HL-60 (cell line): ENCODE measurements around the gene CNST.

ENCODE experiments used
- DNase-seq, 2 experiments: peaks; one replicate each; pipeline ENCODE4 v3.0.0-alpha.2; 2010 to 2020; ENCODE audit warnings: low read depth in 1 of 2, low spot score in 1 of 2
- H3K27ac ChIP-seq: fragments of 250-450 bp; sonication (Bioruptor Pico); replicated peaks from 2 replicates; pipeline ENCODE4 v1.5.1; 2020; ENCODE audit warnings: mild to moderate bottlenecking, moderate library complexity
- H3K27me3 ChIP-seq: fragments of 250-450 bp; sonication (Bioruptor Pico); 2 replicates; pipeline ENCODE4 v1.5.1; 2021; ENCODE audit warnings: mild to moderate bottlenecking, moderate library complexity; ENCODE audit not compliant: insufficient read depth, poor library complexity, severe bottlenecking
- H3K4me3 ChIP-seq: replicated peaks from 2 replicates; pipeline ENCODE4 v1.5.1; 2011; ENCODE audit warnings: mild to moderate bottlenecking, control low read depth, low read length; ENCODE audit not compliant: insufficient read depth
- GABPA ChIP-seq: IDR thresholded peaks from 2 replicates; pipeline ENCODE4 v1.6.1; 2012; ENCODE audit warnings: low read depth
- POLR2AphosphoS5 ChIP-seq: IDR thresholded peaks from 2 replicates; pipeline ENCODE4 v1.6.1; 2012; ENCODE audit warnings: low read depth
- SPI1 ChIP-seq: IDR thresholded peaks from 2 replicates; pipeline ENCODE4 v1.6.1; 2012; ENCODE audit warnings: low read depth, mild to moderate bottlenecking, borderline replicate concordance
- TF ChIP-seq, protein P1 (sequence below): IDR thresholded peaks from one replicate; pipeline ENCODE4 v1.5.1; 2011; ENCODE audit warnings: low read length, control low read depth, inconsistent platforms; ENCODE audit not compliant: insufficient read depth
- TF ChIP-seq, protein P2 (sequence below): IDR thresholded peaks from 2 replicates; pipeline ENCODE4 v1.6.1; 2012; ENCODE audit warnings: low read depth; ENCODE audit not compliant: insufficient replicate concordance

Gene CNST

DNA sequence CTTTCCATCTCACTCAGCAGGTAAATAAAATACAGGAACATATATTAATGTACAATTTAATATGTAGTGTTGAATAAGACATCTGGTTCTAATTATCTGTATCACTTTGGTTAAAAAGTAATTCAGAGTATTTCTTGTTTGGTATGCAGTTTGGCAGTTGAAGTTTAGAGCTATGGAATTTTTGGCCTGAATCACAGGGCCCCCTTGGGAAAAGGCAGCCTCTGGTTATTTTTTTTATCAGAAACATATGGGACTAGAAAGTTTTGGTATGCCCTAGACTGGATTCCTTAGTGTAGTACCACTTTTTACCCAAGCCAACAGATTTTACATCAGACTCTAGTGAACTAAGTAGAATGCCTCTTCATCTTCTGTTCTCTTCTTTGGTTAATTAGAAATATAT is 26.4 kb downstream of the CNST start:
- TF ChIP-seq, protein P1, sequence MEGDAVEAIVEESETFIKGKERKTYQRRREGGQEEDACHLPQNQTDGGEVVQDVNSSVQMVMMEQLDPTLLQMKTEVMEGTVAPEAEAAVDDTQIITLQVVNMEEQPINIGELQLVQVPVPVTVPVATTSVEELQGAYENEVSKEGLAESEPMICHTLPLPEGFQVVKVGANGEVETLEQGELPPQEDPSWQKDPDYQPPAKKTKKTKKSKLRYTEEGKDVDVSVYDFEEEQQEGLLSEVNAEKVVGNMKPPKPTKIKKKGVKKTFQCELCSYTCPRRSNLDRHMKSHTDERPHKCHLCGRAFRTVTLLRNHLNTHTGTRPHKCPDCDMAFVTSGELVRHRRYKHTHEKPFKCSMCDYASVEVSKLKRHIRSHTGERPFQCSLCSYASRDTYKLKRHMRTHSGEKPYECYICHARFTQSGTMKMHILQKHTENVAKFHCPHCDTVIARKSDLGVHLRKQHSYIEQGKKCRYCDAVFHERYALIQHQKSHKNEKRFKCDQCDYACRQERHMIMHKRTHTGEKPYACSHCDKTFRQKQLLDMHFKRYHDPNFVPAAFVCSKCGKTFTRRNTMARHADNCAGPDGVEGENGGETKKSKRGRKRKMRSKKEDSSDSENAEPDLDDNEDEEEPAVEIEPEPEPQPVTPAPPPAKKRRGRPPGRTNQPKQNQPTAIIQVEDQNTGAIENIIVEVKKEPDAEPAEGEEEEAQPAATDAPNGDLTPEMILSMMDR = no peak
- TF ChIP-seq POLR2AphosphoS5 (no peak), GABPA (no peak), SPI1 (no peak)
- TF ChIP-seq, protein P2, sequence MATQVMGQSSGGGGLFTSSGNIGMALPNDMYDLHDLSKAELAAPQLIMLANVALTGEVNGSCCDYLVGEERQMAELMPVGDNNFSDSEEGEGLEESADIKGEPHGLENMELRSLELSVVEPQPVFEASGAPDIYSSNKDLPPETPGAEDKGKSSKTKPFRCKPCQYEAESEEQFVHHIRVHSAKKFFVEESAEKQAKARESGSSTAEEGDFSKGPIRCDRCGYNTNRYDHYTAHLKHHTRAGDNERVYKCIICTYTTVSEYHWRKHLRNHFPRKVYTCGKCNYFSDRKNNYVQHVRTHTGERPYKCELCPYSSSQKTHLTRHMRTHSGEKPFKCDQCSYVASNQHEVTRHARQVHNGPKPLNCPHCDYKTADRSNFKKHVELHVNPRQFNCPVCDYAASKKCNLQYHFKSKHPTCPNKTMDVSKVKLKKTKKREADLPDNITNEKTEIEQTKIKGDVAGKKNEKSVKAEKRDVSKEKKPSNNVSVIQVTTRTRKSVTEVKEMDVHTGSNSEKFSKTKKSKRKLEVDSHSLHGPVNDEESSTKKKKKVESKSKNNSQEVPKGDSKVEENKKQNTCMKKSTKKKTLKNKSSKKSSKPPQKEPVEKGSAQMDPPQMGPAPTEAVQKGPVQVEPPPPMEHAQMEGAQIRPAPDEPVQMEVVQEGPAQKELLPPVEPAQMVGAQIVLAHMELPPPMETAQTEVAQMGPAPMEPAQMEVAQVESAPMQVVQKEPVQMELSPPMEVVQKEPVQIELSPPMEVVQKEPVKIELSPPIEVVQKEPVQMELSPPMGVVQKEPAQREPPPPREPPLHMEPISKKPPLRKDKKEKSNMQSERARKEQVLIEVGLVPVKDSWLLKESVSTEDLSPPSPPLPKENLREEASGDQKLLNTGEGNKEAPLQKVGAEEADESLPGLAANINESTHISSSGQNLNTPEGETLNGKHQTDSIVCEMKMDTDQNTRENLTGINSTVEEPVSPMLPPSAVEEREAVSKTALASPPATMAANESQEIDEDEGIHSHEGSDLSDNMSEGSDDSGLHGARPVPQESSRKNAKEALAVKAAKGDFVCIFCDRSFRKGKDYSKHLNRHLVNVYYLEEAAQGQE = no peak

DNA sequence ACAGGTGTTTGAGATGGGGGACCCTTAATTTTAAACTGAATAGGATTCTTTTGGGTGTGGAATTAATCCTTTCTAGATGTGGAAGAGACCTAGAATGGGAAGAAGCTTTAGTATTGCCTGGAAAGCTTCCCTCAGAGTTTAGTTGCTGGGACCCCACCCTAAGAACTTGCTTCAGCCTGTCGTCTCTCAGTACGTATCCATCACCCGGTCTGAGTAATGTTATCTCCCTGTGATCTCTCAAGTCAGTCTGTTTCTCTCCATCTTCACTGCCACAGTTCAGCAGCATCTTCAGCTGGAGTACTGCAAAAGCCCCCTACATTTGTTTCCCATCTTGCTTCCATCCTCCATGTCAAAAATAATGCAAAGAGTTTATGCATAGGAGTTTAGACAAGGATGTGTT is 28.9 kb downstream of the CNST start:
- no peaks in the 10 kb centered on the region for H3K27me3 ChIP-seq
- TF ChIP-seq POLR2AphosphoS5 (no peak), GABPA (no peak), SPI1 (no peak)
- TF ChIP-seq, protein P2 = no peak
- TF ChIP-seq, protein P1 = no peak
- H3K4me3 ChIP-seq = no peak overlapping the region
- DNase-seq = no peak
- H3K27ac ChIP-seq = no peak overlapping the region

More for the DNA sequence above, 26.4 kb downstream of the CNST start:
- Histone ChIP-seq H3K27ac (no peak overlapping the region), H3K27me3 (no peaks in the 10 kb centered on the region), H3K4me3 (no peak overlapping the region)
- no peak for DNase-seq

DNA sequence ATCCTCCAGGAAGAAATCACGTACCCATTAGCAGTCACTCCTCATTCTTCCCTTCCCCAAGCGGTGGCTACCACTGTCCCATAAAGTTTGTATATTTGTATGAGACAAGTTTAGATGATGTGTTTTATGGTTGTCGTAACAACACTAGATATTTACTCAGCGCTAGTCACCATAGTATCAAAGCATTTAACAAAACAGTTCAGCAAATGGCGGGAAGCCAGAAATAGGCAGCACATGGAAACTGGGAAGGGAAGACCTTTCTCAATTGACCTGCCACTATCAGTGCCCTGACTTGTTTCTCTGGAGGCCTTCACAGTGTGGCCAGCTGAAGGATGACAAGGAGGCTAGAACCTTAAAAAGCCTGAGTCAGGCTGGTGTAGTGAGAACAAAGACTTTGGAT is 31.1 kb downstream of the CNST start:
- Histone ChIP-seq H3K27me3 (no peaks in the 10 kb centered on the region), H3K27ac (no peak overlapping the region), H3K4me3 (no peak overlapping the region)
- TF ChIP-seq, protein P2 = no peak
- TF ChIP-seq SPI1 (no peak), POLR2AphosphoS5 (no peak), GABPA (no peak)
- TF ChIP-seq, protein P1 = no peak
- DNase-seq = no peak
